HG03060 (cell line): ENCODE measurements around the gene SARM1.

Experiments used
- ATAC-seq: cut with Tn5 transposase; IDR thresholded peaks from one replicate; pipeline ENCODE4 v1.9.1; 2021; ENCODE audit warnings: low read depth, moderate number of reproducible peaks; ENCODE audit not compliant: unreplicated experiment

Gene SARM1

GRCh38 chr17:28340374-28340773 is 31.1 kb upstream of the SARM1 start:
- ATAC-seq: no peak

- ATAC-seq: no peak
These were observed 30.0 kb upstream of the SARM1 start for GRCh38 chr17:28341516-28341915.

- no peak for ATAC-seq
These were observed 29.2 kb upstream of the SARM1 start for GRCh38 chr17:28342313-28342712.

DNA sequence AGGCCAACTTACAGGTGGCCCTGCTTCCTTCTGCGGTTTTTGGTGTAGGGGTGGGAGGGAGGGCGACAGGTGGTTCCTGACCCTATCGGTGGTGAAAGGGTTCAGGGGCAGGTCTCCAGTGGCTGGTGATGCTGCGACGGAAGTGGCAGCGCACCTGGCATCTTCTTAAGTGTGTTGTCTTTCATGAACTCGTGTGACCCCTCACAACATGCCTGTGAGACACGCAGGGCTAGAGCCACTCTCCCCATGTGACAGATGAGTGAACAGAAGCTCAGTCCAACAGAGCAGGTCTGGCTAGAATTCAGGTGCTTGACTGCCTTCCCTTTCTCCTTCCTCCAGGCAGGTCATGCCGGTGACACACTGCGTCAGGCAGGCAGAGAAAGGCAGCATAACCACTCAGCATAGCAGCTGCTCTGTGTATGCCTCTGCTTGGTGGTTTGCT is 28.0 kb upstream of the SARM1 start:
- no peak for ATAC-seq

- no peak for ATAC-seq
These were observed 27.5 kb upstream of the SARM1 start for GRCh38 chr17:28344011-28344410.

DNA sequence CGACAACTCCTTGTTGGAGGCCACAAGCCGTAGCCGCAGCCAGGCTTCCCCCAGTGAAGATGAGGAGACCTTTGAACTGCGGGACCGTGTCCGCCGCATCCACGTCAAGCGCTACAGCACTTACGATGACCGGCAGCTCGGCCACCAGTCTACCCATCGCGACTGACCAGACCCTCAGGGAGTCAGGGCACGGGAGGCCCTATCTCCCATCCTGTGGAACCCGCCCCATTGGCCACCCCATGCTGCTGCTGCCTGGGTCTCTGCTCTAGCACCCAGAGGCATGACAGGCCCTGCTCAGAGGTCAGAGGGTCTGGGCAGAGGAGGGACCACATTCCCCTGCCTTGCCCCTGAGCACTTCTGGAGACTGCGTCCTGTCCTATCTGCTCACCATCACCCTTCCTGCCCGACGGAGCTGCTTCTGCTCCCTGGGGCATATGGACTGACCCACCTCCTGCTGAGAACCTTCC is 27.0 kb upstream of the SARM1 start:
- ATAC-seq: no peak

- no peak for ATAC-seq
These were observed 25.9 kb upstream of the SARM1 start for GRCh38 chr17:28345419-28346198.

DNA sequence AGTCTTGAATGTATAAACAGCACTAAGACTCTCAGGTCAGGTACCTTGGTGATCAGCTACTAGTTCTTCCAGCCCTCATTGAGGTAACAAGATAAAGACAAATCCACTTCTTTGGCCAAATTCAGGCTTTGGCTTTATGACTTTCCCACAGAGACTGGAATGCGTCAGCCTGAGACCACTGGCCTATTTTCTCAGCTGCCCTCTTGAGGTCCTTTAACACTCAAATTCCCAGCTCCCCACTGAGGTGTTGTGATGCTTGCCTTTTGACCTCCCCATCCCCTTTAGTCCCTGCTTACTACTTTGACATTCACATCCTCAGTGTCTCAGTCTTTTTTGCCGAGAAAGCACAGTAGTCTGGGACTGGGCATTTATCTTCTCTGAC is 25.3 kb upstream of the SARM1 start:
- no peak for ATAC-seq

GRCh38 chr17:28346746-28347246 is 24.7 kb upstream of the SARM1 start:
- ATAC-seq: no peak

- no peak for ATAC-seq
These were observed 24.1 kb upstream of the SARM1 start for GRCh38 chr17:28347261-28347891.

DNA sequence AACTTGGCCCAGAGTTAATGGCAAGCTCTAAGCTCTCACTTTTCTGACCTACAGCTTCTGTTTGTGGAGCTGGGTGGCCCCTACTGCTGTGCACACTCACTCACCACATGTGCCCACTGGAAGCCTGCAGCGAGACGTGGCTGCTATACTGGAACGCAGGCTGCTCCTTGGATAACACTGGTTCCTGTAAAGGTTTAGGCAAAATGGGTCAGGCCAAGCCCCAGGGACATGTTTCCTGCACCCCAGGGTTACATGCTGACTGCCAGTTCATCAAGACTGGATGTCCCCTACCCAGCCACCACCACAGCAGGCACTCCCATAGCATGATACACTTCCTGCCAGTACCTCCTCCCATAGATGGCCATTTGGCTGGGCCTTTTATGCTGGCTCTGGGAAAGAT is 22.5 kb upstream of the SARM1 start:
- no peak for ATAC-seq

DNA sequence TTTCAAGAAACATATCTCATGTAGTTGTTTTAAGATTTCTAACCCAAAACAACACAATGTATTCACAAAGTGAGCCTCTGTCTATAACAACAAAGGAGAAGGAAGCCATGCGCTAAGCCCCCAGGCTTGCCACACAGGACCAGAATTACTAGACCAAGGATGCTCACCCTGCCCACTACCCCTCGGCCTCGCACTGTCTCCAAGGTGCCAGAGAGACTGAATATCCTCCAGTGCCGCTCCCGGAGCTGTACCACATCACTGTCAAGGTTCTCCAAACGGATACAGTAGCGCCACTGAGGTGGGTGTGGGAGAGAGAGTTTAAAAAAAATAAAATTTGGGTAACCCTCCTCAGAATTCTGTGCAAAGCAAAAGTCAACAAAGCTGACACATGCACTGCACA is 21.2 kb upstream of the SARM1 start:
- ATAC-seq: no peak

DNA sequence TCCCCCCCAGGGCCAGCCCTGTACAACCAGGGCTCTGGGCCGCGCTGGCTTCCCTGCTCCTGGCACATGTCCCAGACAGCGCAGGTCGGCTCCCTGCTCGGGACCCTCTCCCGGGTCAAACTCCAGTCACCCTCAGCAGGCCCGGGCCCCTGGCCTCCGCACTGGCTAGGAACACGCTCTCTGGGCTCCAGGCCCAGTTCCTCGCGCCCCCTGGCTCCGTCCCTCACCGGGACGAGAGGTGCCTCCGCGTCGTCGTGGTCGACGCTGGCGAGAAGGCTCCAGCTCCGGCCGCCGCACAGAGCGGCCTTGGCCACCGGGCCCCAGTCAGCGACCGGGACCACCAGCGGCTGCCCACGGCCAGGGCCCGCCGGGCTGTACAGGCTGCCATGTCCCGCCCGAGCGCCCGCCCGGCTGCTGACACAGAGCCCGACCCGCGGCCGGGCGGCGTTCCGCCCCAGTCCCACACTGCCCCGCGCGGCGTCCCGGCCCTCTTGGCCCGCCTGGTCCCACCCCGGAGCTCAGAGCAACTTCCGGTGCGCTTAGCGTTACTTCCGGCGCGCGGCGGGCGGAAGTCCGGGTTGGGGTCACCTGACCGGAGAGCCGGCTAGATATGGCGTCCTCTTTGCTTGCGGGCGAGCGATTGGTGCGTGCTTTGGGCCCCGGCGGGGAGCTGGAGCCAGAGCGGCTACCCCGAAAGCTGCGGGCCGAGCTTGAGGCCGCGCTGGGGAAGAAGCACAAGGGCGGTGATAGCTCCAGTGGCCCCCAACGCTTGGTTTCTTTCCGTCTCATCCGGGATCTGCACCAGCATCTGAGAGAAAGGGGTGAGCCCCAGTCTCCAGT is 14.2 kb upstream of the SARM1 start, which contains the start of gene POLDIP2:
POLDIP2 (minus strand) TSS at position 467 of the 840 bp plus-strand sequence; CDS start at position 388, 79 bp downstream.
- peak; percentile 70 for ATAC-seq

DNA sequence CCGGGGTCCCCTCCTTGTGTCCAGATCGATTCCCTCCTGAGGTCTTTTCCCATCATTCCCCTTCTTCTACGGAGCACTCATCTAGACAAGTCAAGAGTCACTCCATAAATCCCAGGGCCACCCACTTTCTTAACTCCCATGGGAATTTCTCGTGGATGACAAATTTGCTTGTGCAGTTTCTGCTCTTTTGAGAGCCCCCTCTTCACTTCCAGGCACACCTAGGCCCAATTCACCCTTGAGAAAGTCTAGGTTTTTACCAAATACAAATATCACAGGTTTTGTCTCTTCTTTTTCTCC is 13.6 kb upstream of the SARM1 start:
- no peak for ATAC-seq

DNA sequence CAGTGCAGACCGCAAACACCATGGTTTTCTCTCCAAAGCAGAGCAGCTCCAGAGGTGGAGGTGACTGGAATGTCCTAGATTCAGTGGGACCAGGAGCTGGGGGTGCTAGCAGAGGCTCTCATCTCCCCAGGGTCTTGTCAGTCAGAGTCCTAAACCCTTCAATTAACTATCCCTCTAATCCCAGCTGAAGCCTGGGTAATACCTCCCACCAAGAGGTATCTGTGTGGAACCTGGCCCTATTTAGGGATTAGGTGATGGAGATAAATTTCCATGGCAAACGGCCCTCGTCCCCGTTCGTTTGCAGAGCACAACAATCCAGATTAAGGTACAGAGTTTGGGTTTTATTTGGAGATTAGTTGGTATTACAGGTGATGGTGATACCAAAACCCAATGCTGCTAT is 8.3 kb upstream of the SARM1 start:
- no peak for ATAC-seq

GRCh38 chr17:28363776-28364650 is 7.5 kb upstream of the SARM1 start:
- no peak for ATAC-seq

- no peak for ATAC-seq
These were observed 6.7 kb upstream of the SARM1 start, which contains the start of gene SEBOX for GRCh38 chr17:28364665-28365363. TSS of gene SEBOX (minus strand) at chr17:28365199. CDS start at chr17:28365151, 48 bp downstream.

- no peak for ATAC-seq
These were observed 6.0 kb upstream of the SARM1 start for GRCh38 chr17:28365487-28365886.

DNA sequence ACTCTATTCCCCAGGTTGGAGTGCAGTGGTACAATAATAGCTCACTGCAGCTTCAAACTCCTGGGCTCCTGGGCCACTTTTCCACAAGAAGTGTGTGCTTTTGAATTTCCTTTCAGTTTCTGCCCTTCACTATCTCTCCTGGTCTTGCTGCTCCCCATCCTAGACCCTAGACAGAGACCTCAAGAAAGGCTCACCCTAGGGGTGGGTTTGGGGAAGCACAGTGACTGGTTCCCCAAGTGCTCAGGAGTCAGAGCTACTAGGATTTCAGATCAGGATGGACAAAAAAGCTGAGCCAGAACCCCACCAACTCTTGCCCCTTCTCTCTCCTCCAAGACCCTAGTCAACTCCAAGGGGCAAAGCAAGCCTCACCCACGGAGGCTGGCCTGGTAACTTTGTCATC is 4.9 kb upstream of the SARM1 start:
- no peak for ATAC-seq
